ENCODE results near the gene TENT5C.

Gene TENT5C

DNA sequence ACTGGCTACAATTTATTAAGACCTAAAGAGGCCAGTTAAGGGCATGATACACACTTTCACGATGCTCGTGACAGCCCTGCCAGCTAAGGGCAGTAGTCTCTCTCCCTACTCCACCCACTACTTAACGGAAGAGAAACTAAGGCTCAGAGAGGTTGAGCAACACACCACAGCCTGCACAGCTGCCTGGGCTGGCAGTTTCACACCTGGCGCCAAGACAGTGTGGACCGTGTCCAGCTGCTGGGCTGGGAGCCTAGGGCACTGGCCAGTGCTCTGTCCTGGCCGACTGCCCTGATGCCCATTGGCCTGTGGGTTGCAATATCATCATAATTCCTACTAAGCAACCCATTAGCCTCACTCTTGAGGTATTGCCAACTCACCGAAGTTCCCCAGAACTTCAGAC, 27.6 kb downstream of the TENT5C start:
- Histone ChIP-seq H3K27me3 (ENCODE audit: low read depth) (no peaks in the 10 kb centered on the region), H3K9me3 (no peaks in the 10 kb centered on the region), H3K36me3 (replicated peaks) (no peaks in the 10 kb centered on the region), H3K4me1 (no peaks in the 10 kb centered on the region), H3K4me3 (no peak overlapping the region)
- in situ Hi-C loops (cut with MboI; ENCODE audit: low sequenced_read_pairs): no loop called here
- DNase-seq (ENCODE audit: low spot score in 2 of 2): no peak

DNA sequence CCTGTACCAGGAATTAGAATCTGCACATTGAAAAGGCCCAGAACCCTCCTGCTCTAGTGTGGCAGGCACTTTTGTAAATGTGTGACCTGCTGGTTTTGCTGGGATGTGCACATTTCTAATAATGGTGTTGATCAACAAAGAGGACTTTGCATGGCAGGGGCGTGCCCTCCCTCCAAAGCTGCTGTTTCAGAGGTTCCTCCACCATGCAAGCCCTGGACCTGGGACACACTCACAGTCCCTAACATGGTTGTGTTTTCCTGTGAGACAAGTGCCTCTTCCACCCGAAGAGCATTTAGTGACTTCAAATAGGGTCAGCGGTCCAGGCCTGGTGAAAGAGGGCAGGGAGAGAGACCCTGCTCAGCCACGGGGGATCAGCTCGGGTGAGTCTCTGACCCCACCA, 28.1 kb downstream of the TENT5C start:
- in situ Hi-C loops (cut with MboI; ENCODE audit: low sequenced_read_pairs): no loop called here
- DNase-seq (ENCODE audit: low spot score in 2 of 2): no peak
- no peaks in the 10 kb centered on the region for H3K27me3 ChIP-seq (ENCODE audit: low read depth)
- no peaks in the 10 kb centered on the region for H3K36me3 ChIP-seq (replicated peaks)
- no peaks in the 10 kb centered on the region for H3K9me3 ChIP-seq
- no peak overlapping the region for H3K4me3 ChIP-seq
- H3K4me1 ChIP-seq: no peaks in the 10 kb centered on the region

DNA sequence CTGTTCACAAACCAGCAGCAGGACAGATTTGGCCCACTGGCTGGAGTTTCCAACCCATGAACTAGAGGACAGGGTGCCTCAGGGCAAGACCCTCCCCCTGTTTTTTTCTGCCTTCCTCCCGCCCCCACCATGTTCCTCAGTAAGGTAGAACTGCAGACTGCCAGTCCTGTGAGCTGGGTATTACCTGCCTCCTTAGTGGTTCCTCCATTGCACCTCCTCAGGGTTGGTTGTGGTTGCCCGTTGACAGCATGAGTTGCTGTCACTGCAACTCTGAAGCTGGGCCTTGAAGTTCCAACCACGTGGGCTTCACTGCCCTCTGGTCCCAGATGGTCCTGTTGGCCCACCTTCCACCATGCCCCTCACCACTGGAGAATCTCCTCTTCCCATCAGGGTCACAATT, 28.8 kb downstream of the TENT5C start:
- no peaks in the 10 kb centered on the region for H3K27me3 ChIP-seq (ENCODE audit: low read depth)
- no peaks in the 10 kb centered on the region for H3K36me3 ChIP-seq (replicated peaks)
- no peak overlapping the region for H3K4me3 ChIP-seq
- in situ Hi-C loops (cut with MboI; ENCODE audit: low sequenced_read_pairs): no loop called here
- no peaks in the 10 kb centered on the region for H3K9me3 ChIP-seq
- no peaks in the 10 kb centered on the region for H3K4me1 ChIP-seq
- no peak for DNase-seq (ENCODE audit: low spot score in 2 of 2)

DNA sequence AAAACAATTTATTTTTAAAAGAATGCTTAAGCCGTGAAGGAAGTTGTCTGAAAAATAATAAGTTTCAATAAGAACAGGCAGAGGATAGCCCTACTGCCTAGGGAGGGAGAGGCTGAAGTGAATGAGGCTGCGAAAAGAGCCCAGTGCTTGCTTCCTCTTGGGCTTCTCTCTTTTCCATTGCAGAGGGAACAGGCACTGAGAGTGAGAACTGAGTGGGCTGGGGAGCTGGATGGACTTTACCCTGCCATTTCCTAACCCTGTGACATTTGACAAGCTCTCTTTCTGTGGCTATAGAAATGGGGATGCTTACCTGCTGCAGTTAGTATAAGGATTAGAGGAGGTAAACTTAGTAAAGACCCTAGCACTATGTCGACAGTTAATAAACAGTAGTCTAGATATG, 30.0 kb downstream of the TENT5C start:
- no peaks in the 10 kb centered on the region for H3K9me3 ChIP-seq
- H3K4me3 ChIP-seq: no peak overlapping the region
- H3K4me1 ChIP-seq: no peaks in the 10 kb centered on the region
- H3K27me3 ChIP-seq (ENCODE audit: low read depth): no peaks in the 10 kb centered on the region
- H3K36me3 ChIP-seq (replicated peaks): no peaks in the 10 kb centered on the region
- in situ Hi-C loops (cut with MboI; ENCODE audit: low sequenced_read_pairs): no loop called here
- no peak for DNase-seq (ENCODE audit: low spot score in 2 of 2)

DNA sequence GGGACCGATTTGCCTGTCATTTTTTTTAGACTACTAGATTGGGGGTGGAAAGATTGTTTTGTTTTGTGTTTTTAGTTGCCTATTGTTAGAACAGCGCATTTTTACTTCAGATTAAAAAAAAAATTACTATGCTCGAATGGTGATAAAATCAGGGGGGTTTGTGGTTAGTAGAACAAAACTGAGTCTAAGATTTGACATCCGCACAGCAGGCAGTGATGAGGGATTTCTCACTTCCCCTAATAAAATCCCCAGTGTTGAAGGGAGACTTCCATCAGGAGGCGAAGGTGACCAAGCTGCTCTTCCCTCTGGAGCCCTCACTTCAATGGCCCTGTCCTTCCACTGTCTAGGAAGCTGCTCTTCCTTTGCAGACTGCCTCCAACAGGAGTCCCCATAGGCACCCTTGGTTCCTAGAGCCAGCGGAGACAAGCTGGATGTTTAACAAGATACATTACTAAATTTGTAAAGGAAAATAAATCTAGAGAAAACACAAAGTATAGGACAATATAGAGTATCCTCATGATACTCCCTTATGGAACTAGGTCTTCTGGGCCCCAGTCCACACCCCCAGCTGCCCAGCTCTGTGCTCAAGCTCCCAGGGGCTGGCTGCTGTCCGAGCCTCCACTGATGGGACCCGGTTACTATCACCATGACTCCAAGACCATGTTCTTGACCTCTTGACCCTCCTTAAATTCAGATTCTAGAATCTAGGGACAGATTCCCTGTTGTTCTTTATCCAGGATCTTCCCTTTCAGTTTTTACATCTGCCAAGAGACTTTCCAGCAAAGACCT, 31.0 kb downstream of the TENT5C start:
- Histone ChIP-seq H3K9me3 (no peaks in the 10 kb centered on the region), H3K4me3 (no peak overlapping the region), H3K27me3 (ENCODE audit: low read depth) (no peaks in the 10 kb centered on the region), H3K4me1 (no peaks in the 10 kb centered on the region), H3K36me3 (replicated peaks) (no peaks in the 10 kb centered on the region)
- no peak for DNase-seq (ENCODE audit: low spot score in 2 of 2)
- in situ Hi-C loops (cut with MboI; ENCODE audit: low sequenced_read_pairs): no loop called here

DNA sequence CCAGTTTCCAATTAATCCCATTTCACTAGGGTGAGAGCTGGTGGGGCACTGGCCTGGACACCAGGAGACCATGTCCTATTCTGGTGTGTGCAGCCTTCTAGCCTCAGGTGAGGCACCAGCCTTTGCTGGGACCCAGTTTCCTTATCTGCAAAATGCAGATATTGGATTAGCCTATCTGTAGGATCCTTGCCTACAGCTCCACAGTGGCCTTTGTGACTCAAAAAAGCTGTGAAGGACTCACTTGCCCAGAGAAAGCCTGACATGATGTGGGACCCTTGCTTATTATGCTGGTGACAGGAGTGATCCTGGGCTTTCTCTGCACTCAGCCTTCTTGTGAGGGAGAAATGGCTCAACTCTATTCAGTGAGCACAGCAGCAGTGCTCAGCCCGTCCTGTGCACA, 32.3 kb downstream of the TENT5C start:
- in situ Hi-C loops (cut with MboI; ENCODE audit: low sequenced_read_pairs): no loop called here
- H3K4me3 ChIP-seq: no peak overlapping the region
- no peaks in the 10 kb centered on the region for H3K4me1 ChIP-seq
- no peak for DNase-seq (ENCODE audit: low spot score in 2 of 2)
- H3K27me3 ChIP-seq (ENCODE audit: low read depth): no peaks in the 10 kb centered on the region
- H3K36me3 ChIP-seq (replicated peaks): no peaks in the 10 kb centered on the region
- no peaks in the 10 kb centered on the region for H3K9me3 ChIP-seq

DNA sequence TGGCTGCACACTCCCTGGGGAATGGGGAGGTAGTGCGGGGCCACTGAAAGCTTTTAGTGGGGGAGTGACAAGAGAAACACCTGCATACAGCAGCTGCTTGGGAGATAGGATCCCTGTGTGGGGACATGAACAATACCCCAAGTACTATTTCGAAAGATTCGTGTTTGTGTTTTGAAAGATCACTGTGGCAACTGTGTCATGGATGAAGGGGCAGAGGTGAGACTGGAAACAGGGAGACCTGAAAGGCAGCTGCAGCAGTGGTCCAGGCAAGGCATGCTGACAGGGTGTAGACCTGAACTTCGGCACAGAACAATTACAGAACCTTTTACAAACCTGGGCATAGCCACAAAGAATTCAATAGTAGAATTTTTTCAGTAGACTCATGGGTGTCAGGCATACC, 32.9 kb downstream of the TENT5C start:
- Histone ChIP-seq H3K9me3 (no peaks in the 10 kb centered on the region), H3K36me3 (replicated peaks) (no peaks in the 10 kb centered on the region), H3K4me1 (no peaks in the 10 kb centered on the region), H3K4me3 (no peak overlapping the region), H3K27me3 (ENCODE audit: low read depth) (no peaks in the 10 kb centered on the region)
- DNase-seq (ENCODE audit: low spot score in 2 of 2): no peak
- in situ Hi-C loops (cut with MboI; ENCODE audit: low sequenced_read_pairs): no loop called here

DNA sequence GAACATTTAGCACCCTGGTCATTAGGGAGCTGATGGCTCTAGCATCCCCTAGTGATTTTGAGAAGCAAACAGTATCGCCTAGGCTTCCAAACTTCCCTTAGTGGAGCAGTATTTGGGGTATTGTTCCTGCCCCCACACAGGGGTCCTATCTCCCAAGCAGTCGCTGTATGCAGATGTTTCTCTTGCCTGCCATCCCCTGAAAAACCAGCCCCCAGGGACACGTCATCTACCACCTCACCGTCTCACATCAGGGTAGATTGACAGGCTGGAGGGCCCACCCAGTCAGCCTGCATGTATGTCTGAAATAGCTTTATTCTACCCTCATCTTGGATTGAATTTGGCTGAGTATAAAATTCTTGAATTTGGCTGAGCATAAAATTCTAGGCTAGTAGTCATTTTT, 33.9 kb downstream of the TENT5C start:
- Histone ChIP-seq H3K27me3 (ENCODE audit: low read depth) (no peaks in the 10 kb centered on the region), H3K4me1 (no peaks in the 10 kb centered on the region), H3K4me3 (no peak overlapping the region), H3K9me3 (no peaks in the 10 kb centered on the region), H3K36me3 (replicated peaks) (no peaks in the 10 kb centered on the region)
- in situ Hi-C loops (cut with MboI; ENCODE audit: low sequenced_read_pairs): no loop called here
- DNase-seq (ENCODE audit: low spot score in 2 of 2): no peak

DNA sequence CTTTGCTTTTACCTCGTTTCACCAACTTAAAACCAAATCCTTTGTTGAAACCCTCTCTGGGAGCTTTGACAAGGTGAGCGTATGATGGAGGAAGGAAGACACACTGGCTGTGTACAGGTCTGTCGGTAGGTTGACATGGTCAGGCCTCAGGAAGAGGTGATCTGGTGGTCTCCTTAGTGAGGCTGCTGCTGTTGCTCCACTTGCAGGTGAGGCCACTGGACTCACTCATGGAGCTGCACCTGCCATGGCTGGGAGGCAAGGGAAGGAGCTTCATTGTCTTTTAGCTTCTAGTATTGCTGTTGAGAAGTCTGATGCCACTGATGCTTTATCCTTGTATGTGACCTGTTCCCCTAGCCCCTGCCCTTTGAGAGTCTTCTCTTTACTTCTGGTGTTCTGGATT, 35.7 kb downstream of the TENT5C start:
- H3K4me3 ChIP-seq: no peak overlapping the region
- no peaks in the 10 kb centered on the region for H3K4me1 ChIP-seq
- no peaks in the 10 kb centered on the region for H3K27me3 ChIP-seq (ENCODE audit: low read depth)
- in situ Hi-C loops (cut with MboI; ENCODE audit: low sequenced_read_pairs): no loop called here
- no peak for DNase-seq (ENCODE audit: low spot score in 2 of 2)
- no peaks in the 10 kb centered on the region for H3K36me3 ChIP-seq (replicated peaks)
- H3K9me3 ChIP-seq: no peaks in the 10 kb centered on the region

DNA sequence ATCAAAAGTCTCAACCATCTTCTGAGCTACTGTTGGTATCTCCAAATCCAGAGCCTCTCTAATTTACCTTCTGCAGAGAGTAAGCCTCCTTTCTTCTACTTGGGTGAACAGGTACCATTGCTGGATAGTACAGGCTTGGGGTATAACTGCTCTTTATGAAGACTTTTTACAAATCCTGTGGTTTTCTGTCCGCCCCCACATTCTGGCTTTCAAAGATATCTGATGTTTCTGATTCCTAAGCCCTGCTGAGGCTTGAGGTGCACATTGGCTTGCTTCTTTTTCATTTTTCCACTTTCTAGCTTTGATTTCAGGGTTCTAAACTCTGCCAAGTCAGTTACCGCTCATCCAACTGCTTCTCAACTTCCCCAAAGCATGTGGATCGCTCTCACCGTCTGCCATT, 37.1 kb downstream of the TENT5C start:
- no peaks in the 10 kb centered on the region for H3K4me1 ChIP-seq
- H3K9me3 ChIP-seq: no peaks in the 10 kb centered on the region
- H3K27me3 ChIP-seq (ENCODE audit: low read depth): no peaks in the 10 kb centered on the region
- DNase-seq (ENCODE audit: low spot score in 2 of 2): no peak
- H3K4me3 ChIP-seq: no peak overlapping the region
- in situ Hi-C loops (cut with MboI; ENCODE audit: low sequenced_read_pairs): no loop called here
- H3K36me3 ChIP-seq (replicated peaks): no peaks in the 10 kb centered on the region

DNA sequence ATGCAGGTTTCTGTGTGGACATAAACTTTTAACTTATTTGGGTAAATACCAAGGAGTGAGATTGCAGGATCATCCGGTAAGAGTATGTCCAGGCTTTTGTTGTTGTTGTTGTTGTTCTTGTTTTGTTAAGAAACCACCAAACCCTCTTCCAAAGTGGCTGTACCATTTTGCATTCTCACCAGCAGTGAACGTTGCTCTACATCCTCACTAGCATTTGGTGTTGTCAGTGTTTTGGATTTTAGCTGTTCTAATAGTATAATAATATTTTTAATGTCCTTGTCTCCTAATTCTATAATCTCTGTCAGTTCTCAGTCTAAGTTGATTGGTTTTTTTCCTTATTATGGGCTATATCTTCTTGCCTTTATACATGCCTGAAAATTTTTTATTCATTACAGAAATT, 37.8 kb downstream of the TENT5C start:
- Histone ChIP-seq H3K9me3 (no peaks in the 10 kb centered on the region), H3K27me3 (ENCODE audit: low read depth) (no peaks in the 10 kb centered on the region), H3K4me3 (no peak overlapping the region), H3K36me3 (replicated peaks) (no peaks in the 10 kb centered on the region), H3K4me1 (no peaks in the 10 kb centered on the region)
- no peak for DNase-seq (ENCODE audit: low spot score in 2 of 2)
- in situ Hi-C loops (cut with MboI; ENCODE audit: low sequenced_read_pairs): no loop called here

DNA sequence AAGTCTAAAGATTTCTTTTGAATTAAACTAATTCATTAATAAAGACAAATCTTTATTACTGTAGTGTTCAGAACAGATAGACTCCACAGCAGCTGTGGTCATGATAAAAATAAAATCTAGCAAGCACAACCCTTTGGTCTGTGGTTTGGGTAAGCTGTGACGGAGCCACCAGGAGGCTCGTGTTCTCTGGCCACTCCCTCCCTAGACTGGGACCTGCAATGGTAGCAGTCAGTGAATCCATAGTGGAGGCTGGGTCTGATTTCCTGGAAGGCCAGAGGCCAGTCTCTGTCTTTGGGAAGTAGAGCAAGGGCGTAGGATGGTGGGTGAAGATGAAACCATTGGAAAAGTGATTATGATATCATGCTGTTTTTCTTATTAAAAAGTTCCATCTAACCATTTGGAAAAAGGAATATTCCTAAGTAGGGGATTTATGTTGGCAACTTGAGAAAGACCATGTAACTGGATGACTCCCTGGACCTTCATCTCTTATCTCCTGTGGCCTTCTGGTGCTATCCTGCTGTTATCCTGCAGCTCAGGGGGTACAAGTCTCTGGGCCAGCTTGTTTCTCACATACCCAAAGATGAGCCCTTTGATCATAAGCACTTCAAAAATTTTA, 39.0 kb downstream of the TENT5C start:
- no peaks in the 10 kb centered on the region for H3K9me3 ChIP-seq
- in situ Hi-C loops (cut with MboI; ENCODE audit: low sequenced_read_pairs): no loop called here
- DNase-seq (ENCODE audit: low spot score in 2 of 2): no peak
- H3K27me3 ChIP-seq (ENCODE audit: low read depth): no peaks in the 10 kb centered on the region
- H3K4me3 ChIP-seq: no peak overlapping the region
- no peaks in the 10 kb centered on the region for H3K4me1 ChIP-seq
- H3K36me3 ChIP-seq (replicated peaks): no peaks in the 10 kb centered on the region

DNA sequence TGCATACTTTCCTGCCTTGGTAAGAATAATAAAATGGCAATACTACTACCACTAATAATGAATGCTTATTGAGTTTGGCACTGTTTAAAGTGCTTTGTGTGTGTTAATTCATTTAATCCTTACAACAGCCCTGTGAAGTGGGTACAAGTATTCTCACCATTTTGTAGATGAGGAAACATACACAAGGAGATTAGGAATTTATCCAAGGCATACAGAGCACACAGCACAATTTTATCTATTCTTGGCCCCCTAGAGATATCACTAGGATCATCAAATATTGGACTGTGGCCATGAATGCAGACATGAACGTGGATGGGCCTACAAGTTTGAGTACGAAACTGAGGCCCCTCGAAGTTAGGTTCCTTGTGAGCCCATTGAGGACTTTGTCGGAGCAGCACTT, 39.5 kb downstream of the TENT5C start:
- H3K4me3 ChIP-seq: no peak overlapping the region
- H3K4me1 ChIP-seq: no peaks in the 10 kb centered on the region
- in situ Hi-C loops (cut with MboI; ENCODE audit: low sequenced_read_pairs): no loop called here
- H3K9me3 ChIP-seq: no peaks in the 10 kb centered on the region
- no peak for DNase-seq (ENCODE audit: low spot score in 2 of 2)
- no peaks in the 10 kb centered on the region for H3K36me3 ChIP-seq (replicated peaks)
- no peaks in the 10 kb centered on the region for H3K27me3 ChIP-seq (ENCODE audit: low read depth)

DNA sequence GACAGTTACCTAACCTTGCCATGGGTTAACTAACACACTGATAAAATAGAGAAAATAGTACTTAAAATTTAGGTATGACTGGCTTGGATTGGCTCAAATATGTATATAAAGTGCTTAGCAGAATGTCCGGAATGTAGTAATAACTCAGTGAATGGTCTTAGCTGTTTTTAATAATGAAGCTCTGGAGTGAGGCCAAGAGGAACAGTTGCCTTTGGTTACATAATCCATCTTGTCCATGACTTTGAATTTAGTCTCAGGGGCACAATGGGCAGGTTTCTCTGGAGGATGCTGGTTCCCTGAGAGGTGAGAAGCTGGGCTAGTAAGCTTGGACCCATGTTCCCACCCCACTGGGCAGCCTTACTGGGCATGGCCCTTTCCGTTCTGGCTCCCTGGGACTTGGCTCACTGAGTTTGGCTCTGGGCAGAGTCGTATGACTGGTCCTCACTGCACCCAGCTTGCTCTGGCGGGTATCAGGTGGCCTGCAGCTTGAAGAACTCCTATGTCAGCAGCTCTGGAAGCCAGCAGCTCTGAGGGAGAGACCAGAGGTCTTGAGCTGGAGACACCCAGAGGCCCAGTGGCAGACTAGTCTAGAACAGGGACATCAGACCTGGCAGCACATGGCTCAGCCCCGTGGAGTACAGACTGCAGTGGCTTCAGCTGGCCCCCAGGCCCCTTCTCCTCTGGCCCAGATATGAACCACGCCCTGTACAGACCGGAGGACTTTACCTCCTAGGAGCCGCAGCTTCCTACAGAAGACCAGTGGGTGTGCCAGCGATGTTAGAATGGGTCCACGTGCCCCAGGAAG, 40.4 kb downstream of the TENT5C start:
- Histone ChIP-seq H3K4me1 (no peaks in the 10 kb centered on the region), H3K4me3 (no peak overlapping the region), H3K36me3 (replicated peaks) (no peaks in the 10 kb centered on the region), H3K27me3 (ENCODE audit: low read depth) (no peaks in the 10 kb centered on the region), H3K9me3 (no peaks in the 10 kb centered on the region)
- in situ Hi-C loops (cut with MboI; ENCODE audit: low sequenced_read_pairs): no loop called here
- DNase-seq (ENCODE audit: low spot score in 2 of 2): no peak

All from HAP-1 (cell line).